B cell (primary cell): ENCODE measurements around the gene ERLEC1. TPM values are rescaled to one million over a fixed set of nuclear protein-coding genes. Genes with fewer than 3 reads are reported as not detected.
"Not testable (repeated sequence)": the region's sequence is repeated elsewhere in the genome, so short reads cannot be mapped to it uniquely, and the experiment has no call there.

Experiments used
- ATAC-seq: fragments of 200-7000 bp; cut with Tn5 transposase; one replicate; pipeline ENCODE4 v1.10.0; 2021; ENCODE audit warnings: low read depth, mild to moderate bottlenecking, moderate number of reproducible peaks, moderate library complexity
- CTCF ChIA-PET: fragments of 350-600 bp; sonication (Branson Sonifier 250); formaldehyde crosslinking; loops from one replicate; lab custom pipeline; 2021; ENCODE audit warnings: antibody characterized with exemption, inconsistent platforms; lab: Charles Lee
- POLR2A ChIA-PET: fragments of 350-600 bp; sonication (Branson Sonifier 250); formaldehyde crosslinking; loops from one replicate; lab custom pipeline; 2021; ENCODE audit warnings: antibody characterized with exemption; lab: Charles Lee
- DNase-seq: peaks from one replicate; pipeline ENCODE4 v3.0.0; 2013
- H2AFZ ChIP-seq: 2 replicates; pipeline ENCODE4 v1.6.1; 2012; ENCODE audit warnings: mild to moderate bottlenecking, low read depth, low read length; ENCODE audit not compliant: insufficient read depth, poor library complexity, severe bottlenecking
- H3K27ac ChIP-seq, 2 donors: 1 replicate in 1 of 2; 2 replicates in 1 of 2; pipeline ENCODE4 v1.5.1; 2012 to 2013; ENCODE audit warnings: low read length in 2 of 2, mild to moderate bottlenecking in 2 of 2, moderate library complexity in 1 of 2
- H3K27me3 ChIP-seq, 4 experiments: fragments of 200-600 bp in 1 of 4; sonication (generic) in 1 of 4; replicated peaks in 1 of 4; 1 replicate in 2 of 4; 2 replicates in 2 of 4; pipeline versions ENCODE4 v1.6.1 to v1.7.0; 2013 to 2016; ENCODE audit warnings: low read length in 3 of 4, mild to moderate bottlenecking in 2 of 4, mixed read lengths in 1 of 4, moderate library complexity in 1 of 4; ENCODE audit not compliant: insufficient read depth in 4 of 4, control insufficient read depth in 3 of 4; ENCODE audit errors: control extremely low read depth in 1 of 4
- H3K36me3 ChIP-seq, 2 experiments: replicated peaks in 1 of 2; 1 replicate in 1 of 2; 2 replicates in 1 of 2; pipeline versions ENCODE4 v1.6.1 to v1.7.1; 2013; ENCODE audit warnings: low read length in 1 of 2; ENCODE audit not compliant: insufficient read depth in 2 of 2, control insufficient read depth in 1 of 2; ENCODE audit errors: control extremely low read depth in 1 of 2, extremely low read depth in 1 of 2
- H3K4me1 ChIP-seq, 2 donors: fragments of 200-600 bp in 1 of 2; sonication (generic) in 1 of 2; 1 replicate in 1 of 2; 2 replicates in 1 of 2; pipeline versions ENCODE4 v1.5.1 to v1.6.1; 2013 to 2017; ENCODE audit warnings: low read length in 2 of 2; ENCODE audit not compliant: control insufficient read depth in 2 of 2, insufficient read depth in 2 of 2
- H3K4me2 ChIP-seq: replicated peaks from 2 replicates; pipeline ENCODE3; 2012; ENCODE audit warnings: mild to moderate bottlenecking, low read depth, low read length; ENCODE audit not compliant: poor library complexity, severe bottlenecking
- H3K4me3 ChIP-seq, 5 experiments: fragments of 200-600 bp in 1 of 5; sonication (generic) in 1 of 5; 1 replicate in 3 of 5; 2 replicates in 2 of 5; pipeline versions ENCODE4 v1.5.1 to v1.7.0; 2011 to 2016; ENCODE audit warnings: low read length in 4 of 5, mild to moderate bottlenecking in 4 of 5, low read depth in 2 of 5, control low read depth in 1 of 5, moderate library complexity in 1 of 5; ENCODE audit not compliant: insufficient read depth in 1 of 5; ENCODE audit errors: control extremely low read depth in 1 of 5, extremely low read depth in 1 of 5
- H3K79me2 ChIP-seq: fragments of 200-600 bp; sonication (generic); one replicate; pipeline ENCODE4 v1.6.0; 2016; ENCODE audit warnings: low read length; ENCODE audit not compliant: control insufficient read depth, insufficient read depth
- H3K9ac ChIP-seq: fragments of 200-600 bp; sonication (generic); 2 replicates; pipeline ENCODE4 v1.6.1; 2017; ENCODE audit warnings: mild to moderate bottlenecking, low read length, moderate library complexity
- H3K9me3 ChIP-seq, 3 donors: one replicate each; pipeline versions ENCODE4 v1.6.1 to v1.7.1; 2013; ENCODE audit warnings: low read length in 2 of 3; ENCODE audit not compliant: control insufficient read depth in 2 of 3, insufficient read depth in 1 of 3; ENCODE audit errors: control extremely low read depth in 1 of 3
- H4K20me1 ChIP-seq: 2 replicates; pipeline ENCODE4 v1.6.0; 2012; ENCODE audit warnings: mild to moderate bottlenecking, low read length; ENCODE audit not compliant: insufficient read depth, control insufficient read depth, poor library complexity, severe bottlenecking
- H3K27ac Mint-ChIP-seq: one replicate; pipeline ENCODE4 v1.8.0; 2021; ENCODE audit warnings: mixed read lengths
- H3K27me3 Mint-ChIP-seq: one replicate; pipeline ENCODE4 v1.8.0; 2021; ENCODE audit warnings: mixed read lengths
- H3K4me1 Mint-ChIP-seq: one replicate; pipeline ENCODE4 v1.8.0; 2021; ENCODE audit warnings: mixed read lengths
- H3K4me3 Mint-ChIP-seq: one replicate; pipeline ENCODE4 v1.8.0; 2021; ENCODE audit warnings: mixed read lengths
- H3K9me3 Mint-ChIP-seq: one replicate; pipeline ENCODE4 v1.8.0; 2022; ENCODE audit warnings: mixed read lengths; ENCODE audit not compliant: insufficient read depth
- CTCF ChIP-seq: fragments of 200-600 bp; IDR thresholded peaks from one replicate; pipeline ENCODE4 v1.8.0; 2022; ENCODE audit warnings: antibody characterized with exemption, mild to moderate bottlenecking
- EZH2 ChIP-seq: IDR thresholded peaks from 2 replicates; pipeline ENCODE4 v1.6.1; 2012; ENCODE audit warnings: borderline replicate concordance, low read depth, mild to moderate bottlenecking, moderate library complexity, low read length; ENCODE audit not compliant: insufficient read depth, poor library complexity, severe bottlenecking
- WGBS: methylation state at CpG from one replicate; pipeline ENCODE4 v1.1.5; 2013; ENCODE audit warnings: missing lambda C conversion rate; ENCODE audit not compliant: insufficient coverage; 5-methylcytosine and 5-hydroxymethylcytosine counted together
- intact Hi-C: fragments of 100-400 bp; cut with micrococcal nuclease; formaldehyde crosslinking; loops from one replicate; pipeline ENCODE4 v1.10.0; 2022
- polyA plus RNA-seq: library from polyadenylated mRNA; depleted of rRNA; stranded (reverse); fragments of >200 nt; gene quantifications from 2 replicates; pipeline ENCODE4 v1.2.3, GENCODE V29; 2012
- total RNA-seq, 2 donors: library from RNA; stranded (reverse); fragments of 120-200 nt in 1 of 2; gene quantifications; 1 replicate in 1 of 2; 2 replicates in 1 of 2; pipeline versions ENCODE4 v1.2.3 to v1.2.4, GENCODE V29; 2013 to 2022

Gene ERLEC1
- total and polyA plus RNA-seq, 2 donors (not counting 1 experiment from before 2014, with no cell fraction given): 20.4 to 22.9 TPM

- H3K9me3 Mint-ChIP-seq: no peaks in the 10 kb centered on the region
- DNase-seq (no peak), ATAC-seq (no peak)
- H3K4me2 ChIP-seq: no peak overlapping the region
- no peak overlapping the region for H3K4me3 ChIP-seq
- H2AFZ ChIP-seq: no peak overlapping the region
- no peaks in the 10 kb centered on the region for H3K4me1 Mint-ChIP-seq
- no peak overlapping the region for H3K4me3 Mint-ChIP-seq
- H3K27ac ChIP-seq: no peak overlapping the region
- CTCF ChIA-PET: no interaction called here
- no peak overlapping the region for H3K9ac ChIP-seq
- H3K4me1 ChIP-seq: no peaks in the 10 kb centered on the region
- intact Hi-C loops: no loop called here
- TF ChIP-seq EZH2 (no peak), CTCF (no peak)
- H4K20me1 ChIP-seq: no peaks in the 10 kb centered on the region
- POLR2A ChIA-PET: interaction anchor here (1.8 kb wide), 1 partner anchor 11 kb away, joined by 14 read pairs; the partner anchor contains the start of gene CHAC2
- over 99% methylated on average over 15 of the region's 15 CpGs for WGBS
- peaks cover 3% of the 10 kb centered on the region for H3K79me2 ChIP-seq
- H3K9me3 ChIP-seq: no peaks in the 10 kb centered on the region
- no peaks in the 10 kb centered on the region for H3K27me3 ChIP-seq
- H3K27me3 Mint-ChIP-seq: no peaks in the 10 kb centered on the region
- no peak overlapping the region for H3K27ac Mint-ChIP-seq
- peaks cover 0 to 12% of the 10 kb centered on the region in 2 experiments for H3K36me3 ChIP-seq
These were observed 30.2 kb upstream of the ERLEC1 start for GRCh38 chr2:53756644-53757043.

GRCh38 chr2:53757206-53757605, 29.6 kb upstream of the ERLEC1 start:
- H3K4me2 ChIP-seq, DNase-seq, H3K27me3 ChIP-seq, H3K79me2 ChIP-seq, H3K9me3 Mint-ChIP-seq, H3K4me1 Mint-ChIP-seq, POLR2A ChIA-PET, H3K4me3 Mint-ChIP-seq, H3K27ac Mint-ChIP-seq, H3K9ac ChIP-seq, CTCF ChIA-PET, intact Hi-C loops, H3K27me3 Mint-ChIP-seq, H3K4me1 ChIP-seq, ATAC-seq, H3K4me3 ChIP-seq, H4K20me1 ChIP-seq, H3K27ac ChIP-seq, H3K9me3 ChIP-seq, H2AFZ ChIP-seq: not testable (repeated sequence)
- H3K36me3 ChIP-seq: peaks cover 0 to 18% of the 10 kb centered on the region in 2 experiments
- 100% methylated on average over 8 of the region's 14 CpGs for WGBS
